ENCODE data around the gene FUCA2. TPM values are rescaled to one million over a fixed set of nuclear protein-coding genes. Genes with fewer than 3 reads are reported as not detected.

Gene FUCA2
- total and polyA plus RNA-seq, 8 donors, result 16.2 to 36.7 (median 26.7) TPM

GRCh38 chr6:143531720-143532499 lies 20.4 kb upstream of the FUCA2 start:
- H3K36me3 ChIP-seq, result no peaks in the 10 kb centered on the region
- TF ChIP-seq, protein P1, sequence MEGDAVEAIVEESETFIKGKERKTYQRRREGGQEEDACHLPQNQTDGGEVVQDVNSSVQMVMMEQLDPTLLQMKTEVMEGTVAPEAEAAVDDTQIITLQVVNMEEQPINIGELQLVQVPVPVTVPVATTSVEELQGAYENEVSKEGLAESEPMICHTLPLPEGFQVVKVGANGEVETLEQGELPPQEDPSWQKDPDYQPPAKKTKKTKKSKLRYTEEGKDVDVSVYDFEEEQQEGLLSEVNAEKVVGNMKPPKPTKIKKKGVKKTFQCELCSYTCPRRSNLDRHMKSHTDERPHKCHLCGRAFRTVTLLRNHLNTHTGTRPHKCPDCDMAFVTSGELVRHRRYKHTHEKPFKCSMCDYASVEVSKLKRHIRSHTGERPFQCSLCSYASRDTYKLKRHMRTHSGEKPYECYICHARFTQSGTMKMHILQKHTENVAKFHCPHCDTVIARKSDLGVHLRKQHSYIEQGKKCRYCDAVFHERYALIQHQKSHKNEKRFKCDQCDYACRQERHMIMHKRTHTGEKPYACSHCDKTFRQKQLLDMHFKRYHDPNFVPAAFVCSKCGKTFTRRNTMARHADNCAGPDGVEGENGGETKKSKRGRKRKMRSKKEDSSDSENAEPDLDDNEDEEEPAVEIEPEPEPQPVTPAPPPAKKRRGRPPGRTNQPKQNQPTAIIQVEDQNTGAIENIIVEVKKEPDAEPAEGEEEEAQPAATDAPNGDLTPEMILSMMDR (IDR thresholded peaks at IDR 0.05), result no peak
- H3K4me3 ChIP-seq, result no peak overlapping the region
- H3K4me1 ChIP-seq, result no peaks in the 10 kb centered on the region
- 48 to 49% methylated on average over 5 of the region's 5 CpGs for WGBS, 2 donors
- intact Hi-C loops (cut with DNase I), result no loop called here
- H3K27ac ChIP-seq, result no peak overlapping the region
- DNase-seq (no peak), ATAC-seq (no peak), FAIRE-seq (no peak)
- H3K27me3 ChIP-seq, result peaks cover 0 to 3% (median 0%) of the 10 kb centered on the region in 4 donors
- no peaks in the 10 kb centered on the region for H3K9me3 ChIP-seq

DNA sequence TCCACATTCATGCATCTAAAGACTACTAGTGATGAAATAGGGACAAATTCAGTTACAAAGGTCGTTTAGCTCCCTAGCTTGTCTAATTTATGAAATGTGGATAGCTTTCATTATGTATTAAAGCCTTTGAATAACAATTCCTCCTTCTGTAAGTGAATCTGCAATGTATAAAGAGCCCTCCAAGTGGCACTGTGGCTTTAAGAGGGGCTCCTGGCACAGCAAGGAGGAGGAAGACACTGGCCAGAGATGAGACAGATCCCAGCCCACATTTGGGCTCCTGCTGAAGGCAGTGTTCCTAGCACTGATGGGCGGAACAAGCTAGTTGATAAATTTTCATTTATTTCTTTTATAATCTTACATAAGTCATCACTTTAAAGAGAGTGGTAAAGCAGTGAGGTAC lies 17.6 kb upstream of the FUCA2 start:
- ATAC-seq (no peak), FAIRE-seq (no peak), DNase-seq (no peak)
- WGBS, 2 donors, result 55 to 59% methylated on average over 2 of the region's 2 CpGs
- H3K4me1 ChIP-seq, result no peaks in the 10 kb centered on the region
- H3K27me3 ChIP-seq, result peaks cover 0 to 3% (median 0%) of the 10 kb centered on the region in 4 donors
- TF ChIP-seq, protein P1 (IDR thresholded peaks at IDR 0.05), result no peak
- intact Hi-C loops (cut with DNase I), result no loop called here
- H3K36me3 ChIP-seq, result no peaks in the 10 kb centered on the region
- no peaks in the 10 kb centered on the region for H3K9me3 ChIP-seq
- H3K27ac ChIP-seq, result no peak overlapping the region
- H3K4me3 ChIP-seq, result no peak overlapping the region

DNA sequence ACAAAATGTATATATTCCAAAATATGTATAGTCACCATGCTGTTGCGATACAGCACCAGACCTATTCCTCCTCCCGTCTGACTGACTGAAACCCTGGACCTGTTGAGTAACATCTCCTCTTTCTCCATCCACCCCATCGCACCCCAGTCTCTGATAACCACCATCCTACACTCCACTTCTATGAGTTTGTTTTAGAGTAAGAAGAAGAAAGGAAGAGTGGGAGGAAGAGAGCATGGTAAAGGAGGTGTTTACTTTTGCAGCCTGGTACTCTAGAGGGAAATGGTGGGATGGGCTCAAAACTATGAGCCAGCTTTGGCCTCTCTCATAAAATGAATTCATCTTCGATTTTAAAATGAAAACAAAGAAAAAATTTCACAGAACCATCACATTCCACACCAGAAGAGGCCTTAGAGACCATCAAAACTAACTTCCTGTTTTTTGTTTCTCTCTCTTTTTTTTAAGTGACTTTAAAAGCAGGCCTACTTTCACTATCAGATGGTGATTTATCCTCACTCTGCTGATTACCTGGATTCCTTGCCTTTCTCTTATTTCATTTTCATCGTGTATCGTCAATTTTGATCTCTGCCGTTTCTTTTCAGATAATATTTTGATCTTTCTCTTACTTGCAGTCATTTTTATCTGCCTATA lies 16.8 kb upstream of the FUCA2 start:
- TF ChIP-seq, protein P1 (IDR thresholded peaks at IDR 0.05), result no peak
- no peak for DNase-seq
- Histone ChIP-seq H3K4me3 (no peak overlapping the region), H3K4me1 (no peaks in the 10 kb centered on the region), H3K27me3 (peaks cover 0 to 3% (median 0%) of the 10 kb centered on the region in 4 donors), H3K27ac (no peak overlapping the region), H3K36me3 (no peaks in the 10 kb centered on the region), H3K9me3 (no peaks in the 10 kb centered on the region)
- FAIRE-seq, result no peak
- intact Hi-C loops (cut with DNase I), result no loop called here
- WGBS, 2 donors, result 78 to 84% methylated on average over 7 of the region's 7 CpGs
- no peak for ATAC-seq

GRCh38 chr6:143527677-143528076 lies 16.2 kb upstream of the FUCA2 start:
- no peaks in the 10 kb centered on the region for H3K36me3 ChIP-seq
- no peak overlapping the region for H3K4me3 ChIP-seq
- FAIRE-seq (no peak), ATAC-seq (no peak), DNase-seq (no peak)
- no peak overlapping the region for H3K27ac ChIP-seq
- TF ChIP-seq, protein P1 (IDR thresholded peaks at IDR 0.05), result no peak
- H3K4me1 ChIP-seq, result no peaks in the 10 kb centered on the region
- H3K27me3 ChIP-seq, result peaks cover 0 to 3% (median 0%) of the 10 kb centered on the region in 4 donors
- no peaks in the 10 kb centered on the region for H3K9me3 ChIP-seq
- 65 to 70% methylated on average over 1 of the region's 1 CpG for WGBS, 2 donors
- intact Hi-C loops (cut with DNase I), result no loop called here

DNA sequence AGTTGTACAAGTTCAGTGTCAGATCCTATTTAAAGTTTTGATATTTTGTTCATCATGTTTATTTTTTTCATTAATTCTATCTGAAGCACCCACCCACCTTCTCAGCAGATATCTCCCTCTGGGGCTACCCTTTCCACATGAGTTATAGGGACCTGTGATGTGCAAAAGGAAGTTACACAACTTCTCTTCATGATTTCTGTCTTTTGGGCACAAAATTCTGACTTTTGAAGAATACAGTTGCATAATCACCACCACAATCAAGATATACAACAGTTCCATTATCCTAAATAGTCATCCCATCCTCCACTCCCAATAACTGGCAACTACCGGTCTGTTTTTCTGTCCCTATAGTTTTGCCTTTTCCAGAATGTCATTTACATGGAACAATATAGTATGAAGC lies 13.8 kb upstream of the FUCA2 start:
- no peaks in the 10 kb centered on the region for H3K9me3 ChIP-seq
- WGBS, 2 donors, result 88 to 95% methylated on average over 1 of the region's 1 CpG
- H3K27ac ChIP-seq, result no peak overlapping the region
- ATAC-seq (no peak), DNase-seq (no peak), FAIRE-seq (no peak)
- intact Hi-C loops (cut with DNase I), result no loop called here
- H3K4me3 ChIP-seq, result no peak overlapping the region
- no peaks in the 10 kb centered on the region for H3K27me3 ChIP-seq
- H3K4me1 ChIP-seq, result no peaks in the 10 kb centered on the region
- no peaks in the 10 kb centered on the region for H3K36me3 ChIP-seq
- TF ChIP-seq, protein P1 (IDR thresholded peaks at IDR 0.05), result no peak

Measured in pancreas (tissue), 10 donors.